Cerebellar nuclear complex (tissue), 1 donor: ENCODE measurements around the gene ICAM1.

ENCODE experiments used
- DNase-seq, 2 experiments: peaks; one replicate each; lab custom pipeline; 2025; lab: John Stamatoyannopoulos, UW

The ICAM1 gene

GRCh38 chr19:10321874-10322835 lies 51.2 kb downstream of the ICAM1 start:
- no peak for DNase-seq

GRCh38 chr19:10325732-10326131 lies 54.8 kb downstream of the ICAM1 start:
- no peak for DNase-seq

- no peak for DNase-seq
Observed at GRCh38 chr19:10327793-10328192, 56.9 kb downstream of the ICAM1 start.

GRCh38 chr19:10328558-10329429 lies 57.9 kb downstream of the ICAM1 start:
- no peak for DNase-seq

- DNase-seq = no peak
Observed at GRCh38 chr19:10329555-10329954, 58.6 kb downstream of the ICAM1 start.

GRCh38 chr19:10332158-10332964 lies 61.4 kb downstream of the ICAM1 start:
- no peak for DNase-seq

- peak; percentile 45 to 74 for DNase-seq
Observed at GRCh38 chr19:10332965-10333757, 62.2 kb downstream of the ICAM1 start, which contains the start of gene RAVER1. Gene RAVER1 (minus strand): TSS chr19:10333529. CDS start chr19:10333507, 22 bp downstream.

GRCh38 chr19:10333758-10334587 lies 63.1 kb downstream of the ICAM1 start:
- DNase-seq = no peak

GRCh38 chr19:10334588-10335351 lies 63.9 kb downstream of the ICAM1 start:
- no peak for DNase-seq

- DNase-seq = no peak
Observed at GRCh38 chr19:10335352-10335985, 64.5 kb downstream of the ICAM1 start.
